K562 (cell line): ENCODE data around the gene EPB41L2. TPM values are rescaled to one million over a fixed set of nuclear protein-coding genes. Genes with fewer than 3 reads are reported as not detected.

ENCODE experiments used
- ATAC-seq: fragments of 200-7000 bp; cut with Tn5 transposase; 3 replicates; pipeline ENCODE4 v1.9.1; 2020; ENCODE audit warnings: moderate library complexity
- BruUV-seq: library from RNA; stranded (reverse); fragments of 400-500 nt; replicated peaks from 2 replicates; lab custom pipeline; 2021; lab: Mats Ljungman, UMichigan
- CTCF ChIA-PET: fragments of 300-600 bp; formaldehyde crosslinking; extraction: SDS; loops from one replicate; lab custom pipeline; 2021; ENCODE audit warnings: low intra/inter-chr PET ratio; lab: Yijun Ruan, JAX
- POLR2A ChIA-PET: fragments of 300-600, 350-650 bp; sonication (Branson Sonifier 250); formaldehyde crosslinking; extraction: SDS; loops from one replicate; lab custom pipeline; 2021; ENCODE audit warnings: antibody characterized with exemption, inconsistent platforms; lab: Yijun Ruan, JAX
- DNase-seq, 4 experiments: peaks; one replicate each; pipeline versions ENCODE4 v3.0.0 to v3.0.0-alpha.2; 2011 to 2018; ENCODE audit warnings: low spot score in 3 of 4, mixed read lengths in 3 of 4; ENCODE audit errors: extremely low read depth in 1 of 4
- FAIRE-seq: peaks from 2 replicates; lab custom pipeline; 2011; peaks lifted over from hg19 to GRCh38; lab: Jason Lieb, UNC
- H2AFZ ChIP-seq: 2 replicates; pipeline ENCODE4 v1.6.0; 2011; ENCODE audit warnings: low read depth, low read length, control low read depth, inconsistent platforms
- H3K27ac ChIP-seq: fragments of 200-600 bp; 3 replicates; pipeline ENCODE4 v1.8.0; 2011; ENCODE audit warnings: low read depth, mild to moderate bottlenecking, control low read depth, inconsistent platforms, low read length, moderate library complexity, mixed read lengths; ENCODE audit errors: extremely low read depth
- H3K27me3 ChIP-seq, 2 experiments: fragments of 300-600 bp in 1 of 2; 2 replicates in 1 of 2; 3 replicates in 1 of 2; pipeline versions ENCODE4 v1.6.0 to v1.8.0; 2011; ENCODE audit warnings: inconsistent platforms in 2 of 2, low read length in 2 of 2, mild to moderate bottlenecking in 1 of 2, mixed read lengths in 1 of 2, moderate library complexity in 1 of 2; ENCODE audit not compliant: control insufficient read depth in 2 of 2, insufficient read depth in 2 of 2
- H3K36me3 ChIP-seq: fragments of 300-600 bp; 3 replicates; pipeline ENCODE4 v1.8.0; 2011; ENCODE audit warnings: mild to moderate bottlenecking, low read length, inconsistent platforms; ENCODE audit not compliant: control insufficient read depth, insufficient read depth
- H3K4me1 ChIP-seq, 2 experiments: fragments of 200-600 bp in 1 of 2; replicated peaks in 1 of 2; 2 replicates in 1 of 2; 3 replicates in 1 of 2; pipeline versions ENCODE4 v1.5.1 to v1.8.0; 2011; ENCODE audit warnings: inconsistent platforms in 2 of 2, low read length in 2 of 2, mild to moderate bottlenecking in 1 of 2, mixed read lengths in 1 of 2, moderate library complexity in 1 of 2; ENCODE audit not compliant: control insufficient read depth in 2 of 2, insufficient read depth in 2 of 2
- H3K4me2 ChIP-seq: 2 replicates; pipeline ENCODE4 v1.6.1; 2011; ENCODE audit warnings: low read length, control low read depth, inconsistent platforms, mixed read lengths; ENCODE audit not compliant: insufficient read depth
- H3K4me3 ChIP-seq: fragments of 200-600 bp; sonication (generic), shearing (Covaris generic); 2 replicates; pipeline ENCODE4 v1.5.1; 2016; ENCODE audit warnings: control low read depth, inconsistent platforms
- H3K79me2 ChIP-seq: fragments of 200-600 bp; 3 replicates; pipeline ENCODE4 v1.8.0; 2011; ENCODE audit warnings: low read length, inconsistent platforms; ENCODE audit not compliant: control insufficient read depth, insufficient read depth
- H3K9ac ChIP-seq, 2 experiments: 2 replicates each; pipeline versions ENCODE4 v1.6.0 to v1.6.1; 2011; ENCODE audit warnings: low read depth in 2 of 2, low read length in 2 of 2, control low read depth in 1 of 2, inconsistent platforms in 1 of 2, mild to moderate bottlenecking in 1 of 2, mixed read lengths in 1 of 2; ENCODE audit not compliant: insufficient read depth in 1 of 2
- H3K9me1 ChIP-seq: one replicate; pipeline ENCODE4 v1.6.0; 2011; ENCODE audit warnings: inconsistent platforms, mild to moderate bottlenecking, low read length, moderate library complexity; ENCODE audit not compliant: control insufficient read depth, insufficient read depth
- H3K9me3 ChIP-seq: replicated peaks from 2 replicates; pipeline ENCODE4 v1.5.1; 2011; ENCODE audit warnings: low read depth, low read length, inconsistent platforms; ENCODE audit not compliant: control insufficient read depth, insufficient read depth
- H4K20me1 ChIP-seq: replicated peaks from 2 replicates; pipeline ENCODE4 v1.6.1; 2011; ENCODE audit warnings: low read length, inconsistent platforms, mixed read lengths; ENCODE audit not compliant: control insufficient read depth, insufficient read depth
- ADNP ChIP-seq: fragments of 200-800 bp; sonication (Bioruptor generic); IDR thresholded peaks from 2 replicates; pipeline ENCODE4 v1.6.1; 2016; ENCODE audit warnings: missing genetic modification characterization, missing compliant biosample characterization
- ARNT ChIP-seq, 2 experiments: fragments of 450-650 bp; IDR thresholded peaks; 2 replicates each; pipeline ENCODE4 v1.6.1; 2016; ENCODE audit warnings: mild to moderate bottlenecking in 1 of 2
- ATF7 ChIP-seq: fragments of 450-650 bp; IDR thresholded peaks from 2 replicates; pipeline ENCODE4 v1.7.1; 2014; ENCODE audit warnings: mild to moderate bottlenecking, moderate library complexity
- BDP1 ChIP-seq: IDR thresholded peaks from 3 replicates; pipeline ENCODE4 v1.6.1; 2011; ENCODE audit not compliant: insufficient read length, insufficient read depth
- BRD9 ChIP-seq: fragments of 450-650 bp; IDR thresholded peaks from 2 replicates; pipeline ENCODE4 v1.6.1; 2018; ENCODE audit warnings: low read depth; ENCODE audit not compliant: partially characterized antibody
- CBX8 ChIP-seq: fragments of 200-600 bp; sonication (generic); IDR thresholded peaks from 2 replicates; pipeline ENCODE4 v1.6.1; 2012; ENCODE audit warnings: borderline replicate concordance, mixed run types, low read depth, mild to moderate bottlenecking, moderate library complexity, mixed read lengths, low read length, control low read depth, inconsistent platforms; ENCODE audit not compliant: poor library complexity, severe bottlenecking; ENCODE audit errors: extremely low read depth
- COPS2 ChIP-seq: fragments of 450-650 bp; conservative IDR thresholded peaks from 2 replicates; pipeline ENCODE4 v1.6.1; 2016; ENCODE audit warnings: mild to moderate bottlenecking, moderate library complexity
- ETS2 ChIP-seq: IDR thresholded peaks from 2 replicates; pipeline ENCODE4 v1.6.1; 2016; ENCODE audit warnings: borderline replicate concordance, missing genetic modification characterization, mild to moderate bottlenecking, moderate library complexity, missing compliant biosample characterization; ENCODE audit not compliant: poor library complexity, severe bottlenecking
- FOXK2 ChIP-seq, 2 experiments: fragments of 450-650 bp; IDR thresholded peaks in 1 of 2; conservative IDR thresholded peaks in 1 of 2; 2 replicates each; pipeline ENCODE4 v1.6.1; 2016; ENCODE audit warnings: low read depth in 2 of 2, mild to moderate bottlenecking in 1 of 2
- L3MBTL2 ChIP-seq: fragments of 450-650 bp; IDR thresholded peaks from 2 replicates; pipeline ENCODE4 v1.6.1; 2016; ENCODE audit warnings: mild to moderate bottlenecking, moderate library complexity
- MCM3 ChIP-seq: fragments of 450-650 bp; IDR thresholded peaks from 2 replicates; pipeline ENCODE4 v1.6.1; 2016
- MYC ChIP-seq, 2 experiments: fragments of 250-450 bp in 1 of 2; sonication (Bioruptor Pico) in 1 of 2; IDR thresholded peaks; 2 replicates each; pipeline versions ENCODE4 v1.5.1 to v1.6.1; 2012 to 2021; ENCODE audit warnings: low read depth in 2 of 2, borderline replicate concordance in 1 of 2, improper control_type of control experiment in 1 of 2, low read length in 1 of 2, mild to moderate bottlenecking in 1 of 2, moderate library complexity in 1 of 2
- NONO ChIP-seq, 2 experiments: fragments of 200-400 bp in 1 of 2; fragments of 450-650 bp in 1 of 2; formaldehyde crosslinking in 1 of 2; IDR thresholded peaks; 2 replicates each; pipeline ENCODE4 v1.6.1; 2017; ENCODE audit warnings: low read depth in 2 of 2, mild to moderate bottlenecking in 2 of 2, moderate library complexity in 2 of 2, low read length in 1 of 2
- NR2C2 ChIP-seq, 2 experiments: fragments of 200-800 bp in 1 of 2; sonication (Bioruptor generic) in 1 of 2; sonication (generic) in 1 of 2; formaldehyde crosslinking in 1 of 2; IDR thresholded peaks; 2 replicates each; pipeline versions ENCODE4 v1.6.1 to v1.8.0; 2016 to 2022; ENCODE audit warnings: mild to moderate bottlenecking in 1 of 2, missing compliant biosample characterization in 1 of 2, missing genetic modification characterization in 1 of 2, missing genetic modification reagents in 1 of 2
- POLR2G ChIP-seq: fragments of 200-400 bp; formaldehyde crosslinking; IDR thresholded peaks from 2 replicates; pipeline ENCODE4 v1.6.1; 2017; ENCODE audit warnings: low read depth, mild to moderate bottlenecking, antibody characterized with exemption, low read length, moderate library complexity
- POLR3G ChIP-seq: IDR thresholded peaks from 2 replicates; pipeline ENCODE4 v1.6.1; 2011; ENCODE audit not compliant: insufficient read length, insufficient replicate concordance; ENCODE audit errors: extremely low read depth
- RBM34 ChIP-seq: fragments of 200-400 bp; formaldehyde crosslinking; IDR thresholded peaks from 2 replicates; pipeline ENCODE4 v1.6.1; 2018; ENCODE audit warnings: low read length, borderline replicate concordance; ENCODE audit not compliant: insufficient read depth
- SETDB1 ChIP-seq: IDR thresholded peaks from one replicate; pipeline ENCODE4 v1.6.1; 2012; ENCODE audit warnings: low read length, control low read depth, inconsistent platforms
- ZNF121 ChIP-seq: sonication (generic); formaldehyde crosslinking; conservative IDR thresholded peaks from 2 replicates; pipeline ENCODE4 v1.8.0; 2022; ENCODE audit warnings: missing genetic modification reagents
- WGBS: fragments of 100-300 bp; shearing (Covaris generic); methylation state at CpG from one replicate; pipeline ENCODE4 v1.1.6; 2016; ENCODE audit warnings: low coverage, mixed read lengths; ENCODE audit not compliant: insufficient coverage; ENCODE audit errors: missing lambda C conversion rate; 5-methylcytosine and 5-hydroxymethylcytosine counted together
- in situ Hi-C: fragments of 300-500 bp; cut with MboI; formaldehyde crosslinking; loops from 4 replicates; pipeline ENCODE4 v1.15.0; 2018; ENCODE audit warnings: inconsistent platforms, mixed read lengths
- intact Hi-C: fragments of 100-400 bp; cut with micrococcal nuclease; formaldehyde crosslinking; loops from 2 replicates; pipeline ENCODE4 v1.14.2; 2022
- polyA plus RNA-seq, 8 experiments: library from polyadenylated mRNA; depleted of rRNA in 4 of 8; stranded (reverse) in 5 of 8; unstranded in 3 of 8; fragments of >200 nt; fragmentation: Nextera tagmentation in 2 of 8; fragmentation: Illumina TruSeq in 1 of 8; extraction: Ambion mirVana in 2 of 8; extraction: Trizol in 1 of 8; gene quantifications; 2 replicates each; pipeline versions ENCODE4 v1.2.1 to v1.2.3, GENCODE V29; 2011 to 2014; ENCODE audit warnings: inconsistent platforms in 1 of 8, missing spikeins in 1 of 8
- total RNA-seq, 7 experiments: library from RNA; depleted of rRNA in 6 of 7; stranded (reverse); fragments of >200 nt in 6 of 7; fragmentation: Illumina TruSeq in 2 of 7; extraction: Trizol in 2 of 7; gene quantifications; 2 replicates each; pipeline versions ENCODE4 v1.2.1 to v1.2.3, GENCODE V29; 2011 to 2021; ENCODE audit warnings: low replicate concordance in 1 of 7
- TF ChIP-seq, protein P1 (sequence below): fragments of 450-650 bp; IDR thresholded peaks from 2 replicates; pipeline ENCODE4 v1.7.0; 2016; ENCODE audit warnings: borderline replicate concordance

EPB41L2 gene
- total and polyA plus RNA-seq, 9 of the 15 experiments (the other 6 are each of a cell fraction or from before 2014, with no cell fraction given) = 5.1 to 53.6 (median 25.0) TPM

DNA sequence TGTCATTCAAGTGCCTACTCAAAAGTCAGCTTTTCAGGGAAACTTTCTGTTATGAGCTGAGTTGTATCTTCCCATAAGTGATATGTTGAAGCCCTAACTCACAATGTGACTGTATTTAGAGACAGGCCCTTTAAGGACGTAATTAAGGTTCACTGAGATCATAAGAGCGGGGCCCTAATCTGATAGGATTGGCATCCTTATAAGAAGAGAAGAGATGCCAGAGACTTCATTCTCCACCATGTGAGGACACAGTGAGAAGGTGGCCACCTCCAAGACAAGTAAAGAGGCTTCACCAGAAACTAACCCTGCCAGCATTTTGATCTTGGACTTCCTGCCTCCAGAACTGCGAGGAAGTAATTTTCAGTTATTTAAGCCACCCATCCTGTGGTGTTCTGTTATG lies 248.5 kb downstream of the EPB41L2 start (continued):
- TF ChIP-seq POLR2G = no peak
- no peak for TF ChIP-seq RBM34
- no peak for TF ChIP-seq BDP1
- no peak for TF ChIP-seq ATF7

DNA sequence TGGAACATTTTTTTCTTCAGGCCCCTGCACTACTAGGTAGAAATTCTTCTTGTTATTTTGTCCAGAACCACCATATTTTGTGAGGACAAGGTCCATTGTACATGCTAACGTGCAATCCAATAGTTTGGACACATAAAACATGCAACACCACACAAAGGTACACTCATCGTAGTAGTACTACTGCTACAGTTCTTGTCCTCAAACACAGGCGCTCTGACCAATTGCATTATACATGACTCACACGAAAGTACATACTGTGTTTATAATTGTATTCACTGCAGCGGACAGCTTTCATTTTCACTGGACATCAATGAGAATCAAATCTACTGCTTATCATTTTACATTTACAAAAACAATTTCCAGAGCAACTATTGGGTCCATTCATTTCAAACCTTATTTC lies 251.1 kb downstream of the EPB41L2 start:
- 1% methylated on average over 5 of the region's 5 CpGs for WGBS

More for the DNA sequence above, 251.1 kb downstream of the EPB41L2 start:
- FAIRE-seq = no peak
- in situ Hi-C loops = no loop called here
- Histone ChIP-seq H3K4me3 (no peak overlapping the region), H3K36me3 (no peaks in the 10 kb centered on the region), H3K9me3 (no peaks in the 10 kb centered on the region), H3K9ac (no peak overlapping the region), H3K27me3 (no peaks in the 10 kb centered on the region), H4K20me1 (no peaks in the 10 kb centered on the region), H3K4me2 (no peak overlapping the region), H3K4me1 (no peaks in the 10 kb centered on the region), H3K79me2 (no peaks in the 10 kb centered on the region), H3K9me1 (no peaks in the 10 kb centered on the region), H2AFZ (no peak overlapping the region), H3K27ac (no peak overlapping the region)
- ChIA-PET CTCF (no interaction called here), POLR2A (no interaction called here)
- intact Hi-C loops = no loop called here
- no TSS peak for BruUV-seq
- TF ChIP-seq ZNF121 (CRISPR knock-in tag) = no peak
- no peak for TF ChIP-seq NONO (IDR thresholded peaks at IDR 0.05; ENCODE audit: low read depth in 2 of 2, low read length in 1 of 2)
- TF ChIP-seq MYC (IDR thresholded peaks at IDR 0.05; ENCODE audit: low read depth, low read length) = no peak
- TF ChIP-seq MYC (CRISPR knock-in tag; IDR thresholded peaks at IDR 0.05; ENCODE audit: borderline replicate concordance, low read depth) = no peak
- TF ChIP-seq NR2C2 (CRISPR knock-in tag; IDR thresholded peaks at IDR 0.05) = no peak
- no peak for TF ChIP-seq NR2C2 (tag; IDR thresholded peaks at IDR 0.05)
- TF ChIP-seq, protein P1, sequence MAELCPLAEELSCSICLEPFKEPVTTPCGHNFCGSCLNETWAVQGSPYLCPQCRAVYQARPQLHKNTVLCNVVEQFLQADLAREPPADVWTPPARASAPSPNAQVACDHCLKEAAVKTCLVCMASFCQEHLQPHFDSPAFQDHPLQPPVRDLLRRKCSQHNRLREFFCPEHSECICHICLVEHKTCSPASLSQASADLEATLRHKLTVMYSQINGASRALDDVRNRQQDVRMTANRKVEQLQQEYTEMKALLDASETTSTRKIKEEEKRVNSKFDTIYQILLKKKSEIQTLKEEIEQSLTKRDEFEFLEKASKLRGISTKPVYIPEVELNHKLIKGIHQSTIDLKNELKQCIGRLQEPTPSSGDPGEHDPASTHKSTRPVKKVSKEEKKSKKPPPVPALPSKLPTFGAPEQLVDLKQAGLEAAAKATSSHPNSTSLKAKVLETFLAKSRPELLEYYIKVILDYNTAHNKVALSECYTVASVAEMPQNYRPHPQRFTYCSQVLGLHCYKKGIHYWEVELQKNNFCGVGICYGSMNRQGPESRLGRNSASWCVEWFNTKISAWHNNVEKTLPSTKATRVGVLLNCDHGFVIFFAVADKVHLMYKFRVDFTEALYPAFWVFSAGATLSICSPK = no peak
- no peak for TF ChIP-seq L3MBTL2
- no peak for TF ChIP-seq ADNP (tag)
- no peak for TF ChIP-seq SETDB1
- no peak for TF ChIP-seq CBX8
- no peak for TF ChIP-seq ARNT (IDR thresholded peaks at IDR 0.05)
- no peak for TF ChIP-seq RBM34
- no peak for TF ChIP-seq MCM3
- no peak for TF ChIP-seq FOXK2 (conservative IDR thresholded peaks at IDR 0.05 in 1 of 2, IDR thresholded peaks at IDR 0.05 in 1 of 2; ENCODE audit: low read depth in 2 of 2)
- TF ChIP-seq COPS2 = no peak
- TF ChIP-seq POLR3G = no peak
- TF ChIP-seq ETS2 (tag) = no peak
- TF ChIP-seq BRD9 = no peak
- ATAC-seq = no peak
- no peak for DNase-seq
